Ramos (cell line): ENCODE measurements around the gene SNRPF.

Source experiments
- in situ Hi-C: fragments of 300-500 bp; cut with MboI; formaldehyde crosslinking; loops from one replicate; pipeline ENCODE4 v1.14.3; 2022; ENCODE audit warnings: low sequenced_read_pairs; ENCODE audit not compliant: unreplicated experiment

SNRPF gene

DNA sequence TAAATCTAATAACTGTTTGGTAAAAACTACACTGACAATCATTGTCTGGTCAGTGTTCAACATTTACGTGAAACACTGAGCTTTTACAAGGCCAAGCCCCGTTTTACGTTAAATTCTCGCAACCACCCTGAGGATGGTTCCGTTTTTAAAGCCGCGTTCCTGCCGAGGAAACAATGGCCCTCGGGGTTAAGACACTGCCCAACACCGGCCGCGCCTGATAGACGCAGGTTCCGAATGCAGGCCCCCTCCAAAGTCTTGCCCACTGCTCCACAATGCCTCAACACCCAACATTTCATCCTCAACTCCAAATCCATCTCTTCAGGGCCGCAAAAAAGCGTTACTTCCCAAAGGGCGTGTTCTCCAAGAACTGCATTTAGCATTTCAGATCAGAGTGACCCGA lies 953 bp upstream of the SNRPF start:
- in situ Hi-C loops, result no loop called here

GRCh38 chr12:95859344-95859816 lies 628 bp downstream of the SNRPF start:
- in situ Hi-C loops, result no loop called here

DNA sequence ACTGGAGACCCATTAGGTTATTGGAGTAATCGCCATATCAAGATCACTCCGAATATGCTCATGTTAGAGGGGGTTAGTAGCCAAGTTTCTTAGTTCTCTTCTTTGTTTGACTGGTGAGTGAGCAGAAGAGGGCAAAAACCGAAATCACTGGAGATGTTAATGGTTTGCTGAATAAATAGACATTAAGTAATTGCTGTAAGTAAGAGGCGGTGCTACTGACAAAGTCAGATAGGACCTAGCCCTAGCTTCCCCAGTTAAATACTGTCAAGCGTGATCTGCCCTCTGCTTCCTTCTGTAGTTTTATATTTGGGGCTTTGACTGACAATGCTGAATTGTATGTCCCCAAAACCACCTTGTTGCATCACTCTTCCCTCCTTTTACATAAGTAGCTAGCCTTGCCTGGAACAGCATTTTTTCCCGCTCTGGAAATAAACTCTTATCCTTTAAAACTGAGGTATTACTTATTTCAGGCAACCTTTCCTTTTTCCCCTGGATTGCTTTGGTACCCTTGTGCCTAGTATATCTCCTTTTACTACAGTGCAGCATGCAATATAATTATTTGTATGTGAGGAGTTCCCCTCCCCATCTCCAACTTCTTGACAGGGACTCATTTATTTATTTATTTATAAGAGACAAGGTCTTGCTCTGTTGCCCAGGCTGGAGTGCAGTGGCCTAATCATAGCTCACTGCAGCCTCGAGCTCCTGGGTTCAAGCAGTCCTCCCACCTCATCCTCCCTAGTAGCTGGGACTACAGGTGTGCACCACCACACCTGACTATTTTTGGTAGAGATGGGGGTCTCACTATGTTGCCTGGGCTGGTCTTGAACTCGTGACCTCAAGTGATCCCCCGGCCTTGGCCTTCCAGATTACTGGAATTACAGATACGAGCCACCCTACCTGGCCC lies 1.4 kb downstream of the SNRPF start:
- in situ Hi-C loops, result no loop called here

DNA sequence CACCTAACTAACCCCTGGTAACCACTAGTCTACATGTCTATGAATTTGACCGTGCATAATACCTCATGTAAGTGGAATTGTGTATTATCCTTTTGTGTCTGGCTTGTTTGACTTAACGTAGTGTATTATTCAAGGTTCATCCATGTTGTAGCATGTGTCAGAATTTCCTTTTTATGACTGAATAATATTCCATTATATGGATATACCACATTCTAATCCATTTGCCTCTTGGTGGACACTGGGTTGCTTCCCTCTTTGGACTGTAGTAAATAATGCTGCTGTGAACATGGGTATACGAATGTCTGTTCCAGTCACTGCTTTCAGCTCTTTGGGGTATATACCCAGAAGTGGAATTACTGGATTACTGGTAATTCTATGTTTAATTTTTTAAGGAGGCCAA lies 3.3 kb downstream of the SNRPF start:
- in situ Hi-C loops, result no loop called here

DNA sequence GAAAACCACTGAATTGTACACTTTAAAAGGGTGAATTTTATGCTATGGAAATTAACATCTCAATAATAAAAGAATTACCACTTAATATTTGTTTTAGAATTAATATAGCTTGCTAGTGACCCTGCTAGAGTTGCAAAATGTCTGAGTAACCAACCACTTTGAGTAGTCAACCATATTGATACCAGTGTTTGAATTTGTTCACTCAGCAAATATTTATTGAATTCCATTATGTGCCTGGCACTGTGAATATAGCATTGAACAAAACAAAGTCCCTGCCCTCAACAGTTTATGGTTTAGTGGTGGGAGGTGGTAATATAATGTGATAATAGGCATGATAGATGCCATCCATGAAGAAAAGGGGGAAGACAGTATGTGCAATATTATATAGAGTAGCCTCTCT lies 4.6 kb downstream of the SNRPF start:
- in situ Hi-C loops, result no loop called here

GRCh38 chr12:95870897-95871296 lies 12.1 kb downstream of the SNRPF start:
- in situ Hi-C loops, result no loop called here

DNA sequence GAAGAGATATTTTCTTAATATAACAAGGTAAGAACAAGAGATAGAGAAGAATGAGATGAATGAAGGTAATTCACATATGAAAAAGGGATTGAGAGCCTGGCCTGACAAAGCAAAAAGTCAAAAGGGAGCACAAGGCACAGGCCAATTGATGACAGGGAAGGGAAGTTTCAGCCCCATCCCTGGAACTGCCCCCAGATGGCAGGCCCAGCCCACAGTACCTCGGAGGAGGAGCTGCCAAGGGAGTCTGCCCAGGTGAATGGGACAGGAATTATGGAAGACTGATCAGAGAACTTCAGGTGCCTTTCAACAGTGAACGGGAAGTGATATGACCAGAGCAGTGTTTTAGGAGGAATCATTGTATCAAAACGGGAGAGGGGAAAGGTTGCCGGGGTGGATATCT lies 15.7 kb downstream of the SNRPF start:
- in situ Hi-C loops, result no loop called here

- in situ Hi-C loops, result no loop called here
Observed at GRCh38 chr12:95877622-95878021, 18.9 kb downstream of the SNRPF start.

GRCh38 chr12:95880895-95881294 lies 22.1 kb downstream of the SNRPF start:
- in situ Hi-C loops, result no loop called here

DNA sequence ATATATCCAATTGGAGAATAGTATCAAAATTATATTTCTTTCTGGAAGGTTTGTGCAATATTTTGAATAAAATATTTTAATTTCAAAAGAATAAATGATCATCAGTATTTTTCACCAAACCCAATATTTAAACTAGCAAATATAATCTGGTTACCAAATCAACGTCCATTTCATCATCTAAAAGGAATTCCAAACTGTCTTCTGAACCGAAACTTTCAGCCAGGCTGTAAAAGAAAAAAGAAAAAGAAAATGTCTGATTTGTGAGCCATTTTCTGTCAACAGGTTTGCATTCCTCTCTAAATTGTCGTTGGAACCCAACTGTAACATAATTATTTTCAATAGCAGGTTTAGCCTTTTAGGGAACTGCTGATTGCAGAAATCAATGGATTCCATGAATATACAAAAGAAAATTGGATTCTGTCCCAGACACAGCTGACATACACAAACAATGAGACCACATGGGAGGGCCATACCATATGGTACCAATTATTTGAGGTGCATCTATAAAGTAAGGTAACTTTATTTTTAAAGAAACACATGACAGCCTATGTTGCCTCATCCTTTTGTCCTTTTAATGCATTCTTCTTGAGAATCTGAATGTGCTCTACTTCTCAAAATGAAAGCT lies 22.7 kb downstream of the SNRPF start:
- in situ Hi-C loops, result no loop called here

DNA sequence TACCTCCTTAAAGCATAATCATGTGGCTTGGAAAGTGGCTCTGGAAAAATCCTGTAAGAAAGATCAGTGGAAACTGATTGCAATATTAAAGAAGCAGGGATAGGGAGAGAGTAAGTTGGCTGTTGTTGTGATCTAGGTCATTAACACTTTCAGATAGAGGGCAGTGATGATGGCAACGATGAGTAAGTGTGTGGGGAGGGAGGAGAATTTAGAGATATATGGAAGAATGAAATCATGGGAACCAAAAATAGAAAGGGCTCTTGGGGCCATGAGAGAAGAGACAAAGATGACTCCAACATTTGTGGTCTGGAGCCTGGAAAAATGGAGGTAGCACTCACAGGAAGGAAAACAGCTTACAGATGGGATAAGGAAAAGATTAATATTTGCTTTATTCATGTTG lies 23.3 kb downstream of the SNRPF start:
- in situ Hi-C loops, result no loop called here

DNA sequence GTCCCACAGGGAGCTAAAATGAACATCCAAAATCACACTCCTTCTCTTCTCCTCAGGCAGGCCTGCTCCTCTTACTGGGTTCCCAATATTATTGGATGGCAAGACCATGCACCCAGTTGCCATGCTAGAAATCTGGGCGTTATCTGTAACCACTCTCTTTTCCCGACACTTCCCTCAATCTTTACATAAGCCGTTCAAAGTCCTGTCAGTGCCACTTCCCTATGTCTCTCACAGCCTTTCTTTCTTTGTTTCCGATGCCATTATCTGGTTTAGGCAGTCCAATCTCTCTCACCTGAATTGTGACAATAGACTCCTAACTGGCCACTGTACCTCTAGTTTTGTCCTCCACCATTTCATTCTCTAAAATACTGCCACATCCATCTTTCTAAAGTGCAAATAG lies 24.1 kb downstream of the SNRPF start:
- in situ Hi-C loops, result no loop called here

- in situ Hi-C loops, result no loop called here
Observed at GRCh38 chr12:95884998-95885397, 26.2 kb downstream of the SNRPF start.

- in situ Hi-C loops, result no loop called here
Observed at GRCh38 chr12:95887311-95887710, 28.6 kb downstream of the SNRPF start.

DNA sequence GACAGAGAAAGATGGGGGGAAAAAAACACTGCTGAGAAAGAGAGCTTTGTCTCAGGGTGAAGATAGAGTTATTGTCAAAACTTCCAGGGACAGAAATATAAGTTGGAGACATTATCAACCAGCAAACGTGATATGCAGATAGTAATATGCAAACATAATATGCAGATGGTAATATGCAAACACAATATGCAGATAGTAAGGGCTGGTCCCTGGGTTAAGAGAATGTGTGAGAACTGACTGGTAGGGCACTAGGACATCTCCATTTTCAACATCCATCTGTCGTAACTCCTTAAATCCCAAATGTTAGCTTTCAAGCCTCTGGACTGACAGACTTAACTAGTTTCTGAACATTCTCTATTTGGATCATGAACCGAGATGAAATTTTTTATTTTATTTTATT lies 32.2 kb downstream of the SNRPF start:
- in situ Hi-C loops, result no loop called here

DNA sequence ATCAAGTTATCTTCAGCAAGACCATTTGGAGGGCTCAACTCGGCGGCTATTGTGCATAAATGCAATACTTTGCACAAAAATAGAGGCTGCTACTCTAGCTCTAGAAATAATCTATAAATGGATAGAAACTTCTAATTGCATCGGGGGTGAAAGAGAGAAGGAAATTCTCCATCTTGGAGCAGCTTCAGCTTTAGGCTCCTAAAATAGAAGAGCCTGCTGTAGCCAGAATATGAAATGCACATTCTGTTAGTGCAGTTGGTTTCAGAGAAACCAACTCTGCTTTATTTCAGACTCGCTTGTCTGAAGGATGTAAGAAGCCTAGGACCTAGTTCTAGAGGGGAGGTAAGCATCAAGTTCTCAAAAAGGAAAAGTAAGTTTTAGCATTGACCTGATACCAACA lies 38.1 kb downstream of the SNRPF start:
- in situ Hi-C loops, result no loop called here

GRCh38 chr12:95898081-95898480 lies 39.3 kb downstream of the SNRPF start:
- in situ Hi-C loops, result no loop called here

DNA sequence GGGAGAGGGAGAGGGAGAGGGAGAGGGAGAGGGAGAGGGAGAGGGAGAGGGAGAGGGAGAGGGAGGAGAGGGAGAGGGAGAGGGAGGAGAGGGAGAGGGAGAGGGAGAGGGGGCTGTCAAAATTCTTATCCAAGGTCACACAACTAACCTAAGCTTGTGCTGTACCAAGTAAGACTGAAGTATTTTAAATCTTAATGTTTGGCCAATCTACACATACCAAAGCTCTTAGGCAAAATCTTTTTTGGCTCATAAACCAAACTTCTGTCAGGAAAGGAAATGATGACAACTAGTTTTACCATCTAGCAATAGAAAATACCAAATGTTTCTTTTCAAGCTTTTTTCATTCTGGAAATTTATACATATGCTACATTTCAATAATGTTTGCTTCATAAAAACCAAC lies 49.8 kb downstream of the SNRPF start:
- in situ Hi-C loops, result no loop called here

GRCh38 chr12:95909871-95910270 lies 51.1 kb downstream of the SNRPF start:
- in situ Hi-C loops, result no loop called here
